Measurements from ENCODE around the gene ZBTB46. TPM values are rescaled to one million over a fixed set of nuclear protein-coding genes. Genes with fewer than 3 reads are reported as not detected.
A peak's percentile ranks its signal among the peaks of the same experiment; 100 is the strongest.

Gene ZBTB46
- total RNA-seq, 1 experiment from 2014 or later, result 9.5 TPM

GRCh38 chr20:63707558-63708300 lies 123.3 kb downstream of the ZBTB46 start, which contains the start of the genes ARFRP1 and ZGPAT:
Gene ARFRP1 (minus strand): TSS chr20:63707976. CDS start chr20:63707091, 885 bp downstream.
Gene ZGPAT (plus strand): TSS chr20:63708039. CDS start chr20:63708581, 542 bp downstream.
- Mint-ChIP-seq H3K4me1 (ENCODE audit: low read depth, unreplicated experiment) (peaks cover 16% of the 10 kb centered on the region), H3K9me3 (ENCODE audit: unreplicated experiment) (peaks cover 11% of the 10 kb centered on the region), H3K4me3 (ENCODE audit: unreplicated experiment) (peak within 1 kb of the TSS; percentile 87), H3K27ac (ENCODE audit: unreplicated experiment) (peak within 1 kb of the TSS; percentile 84), H3K27me3 (ENCODE audit: insufficient read depth, unreplicated experiment) (no peaks in the 10 kb centered on the region), H3K36me3 (ENCODE audit: insufficient read depth, unreplicated experiment) (peaks cover 100% of the 10 kb centered on the region)
- Histone ChIP-seq H3K9me3 (peaks cover 6% of the 10 kb centered on the region; the same call in 1 of the 2 replicates), H3K27me3 (replicated peaks; ENCODE audit: control insufficient read depth, insufficient read depth, low read length) (no peaks in the 10 kb centered on the region), H3K36me3 (ENCODE audit: control insufficient read depth, insufficient read depth, low read length) (peaks cover 22% of the 10 kb centered on the region), H3K4me1 (peaks cover 14% of the 10 kb centered on the region), H3K4me3 (ENCODE audit: low read depth, low read length) (peak within 1 kb of the TSS; percentile 96)
- peak in 1 of 2 experiments; percentile 13 for TF ChIP-seq CTCF (IDR thresholded peaks at IDR 0.05; ENCODE audit: insufficient read depth in 1 of 2, low read depth in 1 of 2, low read length in 1 of 2, severe bottlenecking in 1 of 2, unreplicated experiment in 1 of 2)
- BruUV-seq (replicated peaks), result no TSS peak
- POLR2A ChIA-PET, result interaction anchor here (0.5 to 1.9 kb wide), 19 partner anchors 9 to 249 kb away, joined by 3 to 33 read pairs (median 4); partner anchors contain the start of genes HELZ2, LIME1, RTEL1 and SLC2A4RG
- CTCF ChIA-PET, result interaction anchor here (0.7 to 3.0 kb wide), 19 partner anchors 9 to 413 kb away, joined by 3 to 25 read pairs (median 4); partner anchors contain the start of genes LIME1, PTK6, SAMD10 and TPD52L2
- peak; percentile 94 to 99 for DNase-seq
- intact Hi-C loops (cut with micrococcal nuclease; ENCODE audit: unreplicated experiment), result loop anchor here (1.0 to 2.0 kb wide), 3 partner anchors 34 to 249 kb away; partner anchors contain the start of genes TPD52L2 and UCKL1

- no TSS peak for BruUV-seq (replicated peaks)
- peaks cover 3% of the 10 kb centered on the region for H3K9me3 Mint-ChIP-seq (ENCODE audit: unreplicated experiment)
- peak; percentile 81 to 86 for DNase-seq
- peak overlapping the region; percentile 87 for H3K4me3 Mint-ChIP-seq (ENCODE audit: unreplicated experiment)
- ChIA-PET POLR2A (interaction anchor here (0.5 to 1.9 kb wide), 12 partner anchors 8 to 250 kb away, joined by 3 to 33 read pairs (median 4); partner anchors contain the start of genes HELZ2, LIME1, SLC2A4RG and TPD52L2), CTCF (interaction anchor here (0.6 to 3.0 kb wide), 12 partner anchors 8 to 268 kb away, joined by 3 to 25 read pairs (median 4); partner anchors contain the start of genes PTK6, TPD52L2 and UCKL1)
- TF ChIP-seq CTCF (IDR thresholded peaks at IDR 0.05; ENCODE audit: insufficient read depth in 1 of 2, low read depth in 1 of 2, low read length in 1 of 2, severe bottlenecking in 1 of 2, unreplicated experiment in 1 of 2), result peak; percentile 39 to 92
- Histone ChIP-seq H3K9me3 (peaks cover 2% of the 10 kb centered on the region; the same call in 1 of the 2 replicates), H3K4me1 (peaks cover 14% of the 10 kb centered on the region), H3K36me3 (ENCODE audit: control insufficient read depth, insufficient read depth, low read length) (peaks cover 19% of the 10 kb centered on the region), H3K27me3 (replicated peaks; ENCODE audit: control insufficient read depth, insufficient read depth, low read length) (no peaks in the 10 kb centered on the region), H3K4me3 (ENCODE audit: low read depth, low read length) (peak overlapping the region; percentile 96)
- peak overlapping the region; percentile 84 for H3K27ac Mint-ChIP-seq (ENCODE audit: unreplicated experiment)
- no peaks in the 10 kb centered on the region for H3K27me3 Mint-ChIP-seq (ENCODE audit: insufficient read depth, unreplicated experiment)
- peaks cover 16% of the 10 kb centered on the region for H3K4me1 Mint-ChIP-seq (ENCODE audit: low read depth, unreplicated experiment)
- H3K36me3 Mint-ChIP-seq (ENCODE audit: insufficient read depth, unreplicated experiment), result peaks cover 100% of the 10 kb centered on the region
- intact Hi-C loops (cut with micrococcal nuclease; ENCODE audit: unreplicated experiment), result loop anchor here (1.0 to 2.0 kb wide), 3 partner anchors 34 to 250 kb away; partner anchors contain the start of genes TPD52L2 and UCKL1
Observed at GRCh38 chr20:63706852-63707557, 124.1 kb downstream of the ZBTB46 start.

All from Caco-2 (cell line).